Activated naive CD8-positive, alpha-beta T cell treated with anti-CD3 and anti-CD28 coated beads for 36 hours (primary cell): ENCODE measurements around the gene OR5V1. TPM values are rescaled to one million over a fixed set of nuclear protein-coding genes. Genes with fewer than 3 reads are reported as not detected.

ENCODE experiments used
- DNase-seq: peaks from one replicate; pipeline ENCODE4 v3.0.0; 2021
- H3K27ac Mint-ChIP-seq: one replicate; pipeline ENCODE4 v1.8.0; 2022; ENCODE audit warnings: mild to moderate bottlenecking, moderate library complexity, mixed read lengths
- H3K27me3 Mint-ChIP-seq: one replicate; pipeline ENCODE4 v1.8.0; 2022; ENCODE audit warnings: mild to moderate bottlenecking, mixed read lengths
- H3K36me3 Mint-ChIP-seq: one replicate; pipeline ENCODE4 v1.8.0; 2021; ENCODE audit warnings: mild to moderate bottlenecking, mixed read lengths
- H3K4me1 Mint-ChIP-seq: one replicate; pipeline ENCODE4 v1.8.0; 2021; ENCODE audit warnings: mixed read lengths
- H3K4me3 Mint-ChIP-seq: one replicate; pipeline ENCODE4 v1.8.0; 2022; ENCODE audit warnings: mild to moderate bottlenecking, moderate library complexity, mixed read lengths
- H3K9me3 Mint-ChIP-seq: one replicate; pipeline ENCODE4 v1.8.0; 2022; ENCODE audit warnings: mixed read lengths
- total RNA-seq, 2 experiments: library from RNA; stranded (reverse); gene quantifications; one replicate each; pipeline ENCODE4 v1.2.3, GENCODE V29; 2021

Gene OR5V1
- total RNA-seq, 2 experiments from 2014 or later, result not detected

DNA sequence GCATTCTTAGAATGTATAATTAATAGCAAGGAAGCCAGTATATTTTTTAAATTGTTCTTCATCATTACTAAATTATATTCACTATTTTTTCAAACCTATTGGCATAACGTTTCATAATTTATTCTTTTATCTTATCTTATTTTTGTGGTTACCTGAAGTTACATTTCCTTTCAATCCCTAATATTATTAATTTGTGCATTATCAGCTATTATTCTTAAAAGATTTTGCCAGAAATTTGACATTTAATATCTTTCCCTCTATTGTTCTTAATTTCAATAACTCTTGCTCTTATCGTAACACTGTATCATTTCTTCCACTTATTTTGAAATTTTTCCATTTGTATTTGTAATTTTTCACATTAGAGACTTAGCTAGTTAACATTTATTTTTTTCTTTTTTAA is 48.7 kb downstream of the OR5V1 start:
- peaks cover 36% of the 10 kb centered on the region for H3K27me3 Mint-ChIP-seq
- H3K4me3 Mint-ChIP-seq, result no peak overlapping the region
- H3K36me3 Mint-ChIP-seq, result no peaks in the 10 kb centered on the region
- peaks cover 1% of the 10 kb centered on the region for H3K4me1 Mint-ChIP-seq
- no peak overlapping the region for H3K27ac Mint-ChIP-seq
- no peaks in the 10 kb centered on the region for H3K9me3 Mint-ChIP-seq
- DNase-seq, result no peak

Other genes starting within 250 kb of the OR5V1 start
- gene OR2J2, start 198.0 kb downstream of the OR5V1 start, total RNA-seq, result not detected
- gene OR14J1, start 67.2 kb downstream of the OR5V1 start, total RNA-seq, result not detected
- gene OR12D3, start 6.4 kb upstream of the OR5V1 start, total RNA-seq, result not detected
- gene OR12D2, start 26.8 kb upstream of the OR5V1 start, total RNA-seq, result not detected
- gene OR12D1, start 46.1 kb upstream of the OR5V1 start, total RNA-seq, result not detected
- not detected for gene OR10C1, start 70.4 kb upstream of the OR5V1 start, total RNA-seq
- gene OR11A1, start 88.2 kb upstream of the OR5V1 start, total RNA-seq, result not detected
- gene OR2H1, start 88.3 kb upstream of the OR5V1 start, total RNA-seq, result not detected
- gene MAS1L, start 119.1 kb upstream of the OR5V1 start, total RNA-seq, result not detected
- 1 to 10 TPM; 2.3 to 2.6 TPM for gene UBD, start 190.9 kb upstream of the OR5V1 start, total RNA-seq
- gene OR2H2, start 216.3 kb upstream of the OR5V1 start, total RNA-seq, result not detected